ENCODE results near the gene RPS18.
A peak's percentile ranks its signal among the peaks of the same experiment; 100 is the strongest.

- TF ChIP-seq EP300 (IDR thresholded peaks at IDR 0.05; ENCODE audit: borderline replicate concordance) (no peak; the same call in 1 of the 2 replicates), FOXM1 (IDR thresholded peaks at IDR 0.05; ENCODE audit: borderline replicate concordance, low read depth) (no peak), EGR1 (IDR thresholded peaks at IDR 0.05) (peak; percentile 80), TCF12 (IDR thresholded peaks at IDR 0.05; ENCODE audit: low read depth) (no peak), TEAD4 (IDR thresholded peaks at IDR 0.05) (peak; percentile 14; the same call in 1 of the 2 replicates), TAF1 (IDR thresholded peaks at IDR 0.05; ENCODE audit: low read depth) (peak; percentile 31; the same call in 1 of the 2 replicates), MAX (IDR thresholded peaks at IDR 0.05) (peak; percentile 47; the same call in 1 of the 2 replicates), NFIC (IDR thresholded peaks at IDR 0.05) (no peak; the same call in 1 of the 2 replicates)
- TF ChIP-seq, protein P1, sequence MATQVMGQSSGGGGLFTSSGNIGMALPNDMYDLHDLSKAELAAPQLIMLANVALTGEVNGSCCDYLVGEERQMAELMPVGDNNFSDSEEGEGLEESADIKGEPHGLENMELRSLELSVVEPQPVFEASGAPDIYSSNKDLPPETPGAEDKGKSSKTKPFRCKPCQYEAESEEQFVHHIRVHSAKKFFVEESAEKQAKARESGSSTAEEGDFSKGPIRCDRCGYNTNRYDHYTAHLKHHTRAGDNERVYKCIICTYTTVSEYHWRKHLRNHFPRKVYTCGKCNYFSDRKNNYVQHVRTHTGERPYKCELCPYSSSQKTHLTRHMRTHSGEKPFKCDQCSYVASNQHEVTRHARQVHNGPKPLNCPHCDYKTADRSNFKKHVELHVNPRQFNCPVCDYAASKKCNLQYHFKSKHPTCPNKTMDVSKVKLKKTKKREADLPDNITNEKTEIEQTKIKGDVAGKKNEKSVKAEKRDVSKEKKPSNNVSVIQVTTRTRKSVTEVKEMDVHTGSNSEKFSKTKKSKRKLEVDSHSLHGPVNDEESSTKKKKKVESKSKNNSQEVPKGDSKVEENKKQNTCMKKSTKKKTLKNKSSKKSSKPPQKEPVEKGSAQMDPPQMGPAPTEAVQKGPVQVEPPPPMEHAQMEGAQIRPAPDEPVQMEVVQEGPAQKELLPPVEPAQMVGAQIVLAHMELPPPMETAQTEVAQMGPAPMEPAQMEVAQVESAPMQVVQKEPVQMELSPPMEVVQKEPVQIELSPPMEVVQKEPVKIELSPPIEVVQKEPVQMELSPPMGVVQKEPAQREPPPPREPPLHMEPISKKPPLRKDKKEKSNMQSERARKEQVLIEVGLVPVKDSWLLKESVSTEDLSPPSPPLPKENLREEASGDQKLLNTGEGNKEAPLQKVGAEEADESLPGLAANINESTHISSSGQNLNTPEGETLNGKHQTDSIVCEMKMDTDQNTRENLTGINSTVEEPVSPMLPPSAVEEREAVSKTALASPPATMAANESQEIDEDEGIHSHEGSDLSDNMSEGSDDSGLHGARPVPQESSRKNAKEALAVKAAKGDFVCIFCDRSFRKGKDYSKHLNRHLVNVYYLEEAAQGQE (IDR thresholded peaks at IDR 0.05; ENCODE audit: low read depth): no peak
Measured at GRCh38 chr6:33248932-33249731, 22.7 kb upstream of the RPS18 start.

Data from Ishikawa (cell line).